SW 1271 (cell line): ENCODE measurements around the gene PPT2.
"Not testable (repeated sequence)": the region's sequence is repeated elsewhere in the genome, so short reads cannot be mapped to it uniquely, and the experiment has no call there.

Source experiments
- DNase-seq, 2 experiments: peaks; one replicate each; lab custom pipeline; 2025; lab: John Stamatoyannopoulos, UW

The PPT2 gene

GRCh38 chr6:32176476-32177182, 22.7 kb downstream of the PPT2 start:
- DNase-seq = no peak

- DNase-seq = peak; percentile 64 to 86
Measured at GRCh38 chr6:32177183-32177787, 23.3 kb downstream of the PPT2 start.

GRCh38 chr6:32177788-32178546, 24.0 kb downstream of the PPT2 start, which contains the start of gene RNF5:
RNF5 (plus strand) TSS chr6:32178405; CDS start chr6:32178512, 107 bp downstream.
- peak; percentile 100 for DNase-seq

- peak in 1 of 2 experiments; percentile 36 for DNase-seq
Measured at GRCh38 chr6:32178547-32179440, 24.9 kb downstream of the PPT2 start.

GRCh38 chr6:32179766-32180405, 25.9 kb downstream of the PPT2 start:
- no peak for DNase-seq

GRCh38 chr6:32181148-32181702, 27.3 kb downstream of the PPT2 start:
- DNase-seq = no peak

- DNase-seq = no peak
Measured at GRCh38 chr6:32181915-32182529, 28.1 kb downstream of the PPT2 start.

GRCh38 chr6:32182555-32182981, 28.6 kb downstream of the PPT2 start:
- DNase-seq = no peak

GRCh38 chr6:32183030-32183429, 29.1 kb downstream of the PPT2 start:
- no peak for DNase-seq

GRCh38 chr6:32183483-32184083, 29.6 kb downstream of the PPT2 start:
- DNase-seq = no peak

- no peak for DNase-seq
Measured at GRCh38 chr6:32184084-32184640, 30.2 kb downstream of the PPT2 start, which contains the start of gene AGER. AGER (minus strand) TSS chr6:32184253; CDS start chr6:32184222, 31 bp downstream.

- DNase-seq = peak; percentile 56 to 75
Measured at GRCh38 chr6:32185681-32186131, 31.8 kb downstream of the PPT2 start.

GRCh38 chr6:32186151-32186840, 32.4 kb downstream of the PPT2 start:
- not testable (repeated sequence) for DNase-seq

GRCh38 chr6:32187009-32187709, 33.2 kb downstream of the PPT2 start:
- no peak for DNase-seq

- not testable (repeated sequence) for DNase-seq
Measured at GRCh38 chr6:32187725-32188380, 33.9 kb downstream of the PPT2 start.

- DNase-seq = no peak
Measured at GRCh38 chr6:32188381-32189068, 34.6 kb downstream of the PPT2 start.
